Body of pancreas (tissue), 4 donors: ENCODE data around the gene ITGA8.

Experiments
- POLR2A ChIP-seq, 3 donors: fragments of 450-650 bp; IDR thresholded peaks; one replicate each; pipeline ENCODE4 v1.6.1; 2016; ENCODE audit warnings: antibody characterized with exemption in 3 of 3, mild to moderate bottlenecking in 2 of 3
- TF ChIP-seq, protein P1 (sequence below), 7 experiments: fragments of 450-650 bp in 4 of 7; fragments of 200-600 bp in 3 of 7; sonication (generic) in 3 of 7; IDR thresholded peaks; one replicate each; pipeline ENCODE4 v1.5.1; 2016 to 2019; ENCODE audit warnings: antibody characterized with exemption in 7 of 7

DNA sequence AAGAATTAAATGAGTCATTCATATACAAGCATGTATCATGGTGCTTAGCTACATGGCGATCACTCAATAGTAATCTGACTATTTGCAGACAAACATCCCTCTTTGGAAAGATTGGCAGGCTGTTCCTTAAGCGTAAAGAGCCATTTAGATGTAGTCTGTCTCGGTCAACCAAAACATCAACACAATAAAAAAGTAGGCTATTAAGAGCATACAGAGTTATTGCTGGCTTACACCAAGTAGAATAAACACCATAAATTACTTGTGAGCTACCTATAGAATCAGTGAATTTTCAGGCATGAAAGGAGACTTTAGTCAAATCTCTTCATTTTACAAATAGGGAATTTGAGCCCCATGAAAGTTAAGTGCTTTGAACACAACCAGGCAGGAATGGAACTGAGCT is 176.9 kb downstream of the ITGA8 start:
- TF ChIP-seq, protein P1, sequence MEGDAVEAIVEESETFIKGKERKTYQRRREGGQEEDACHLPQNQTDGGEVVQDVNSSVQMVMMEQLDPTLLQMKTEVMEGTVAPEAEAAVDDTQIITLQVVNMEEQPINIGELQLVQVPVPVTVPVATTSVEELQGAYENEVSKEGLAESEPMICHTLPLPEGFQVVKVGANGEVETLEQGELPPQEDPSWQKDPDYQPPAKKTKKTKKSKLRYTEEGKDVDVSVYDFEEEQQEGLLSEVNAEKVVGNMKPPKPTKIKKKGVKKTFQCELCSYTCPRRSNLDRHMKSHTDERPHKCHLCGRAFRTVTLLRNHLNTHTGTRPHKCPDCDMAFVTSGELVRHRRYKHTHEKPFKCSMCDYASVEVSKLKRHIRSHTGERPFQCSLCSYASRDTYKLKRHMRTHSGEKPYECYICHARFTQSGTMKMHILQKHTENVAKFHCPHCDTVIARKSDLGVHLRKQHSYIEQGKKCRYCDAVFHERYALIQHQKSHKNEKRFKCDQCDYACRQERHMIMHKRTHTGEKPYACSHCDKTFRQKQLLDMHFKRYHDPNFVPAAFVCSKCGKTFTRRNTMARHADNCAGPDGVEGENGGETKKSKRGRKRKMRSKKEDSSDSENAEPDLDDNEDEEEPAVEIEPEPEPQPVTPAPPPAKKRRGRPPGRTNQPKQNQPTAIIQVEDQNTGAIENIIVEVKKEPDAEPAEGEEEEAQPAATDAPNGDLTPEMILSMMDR (IDR thresholded peaks at IDR 0.05), result no peak
- TF ChIP-seq POLR2A (IDR thresholded peaks at IDR 0.05), result no peak
